SH-SY5Y (cell line): ENCODE results near the gene EPB42.

ENCODE experiments used
- GATA2 ChIP-seq: IDR thresholded peaks from 2 replicates; pipeline ENCODE4 v1.6.1; 2011; ENCODE audit warnings: mild to moderate bottlenecking, low read depth, low read length
- GATA3 ChIP-seq: IDR thresholded peaks from 2 replicates; pipeline ENCODE4 v1.6.1; 2011; ENCODE audit warnings: low read depth, mild to moderate bottlenecking, low read length, moderate library complexity

GRCh38 chr15:43249699-43250203, 28.9 kb upstream of the EPB42 start:
- TF ChIP-seq GATA3 (no peak), GATA2 (no peak)
